ENCODE measurements around the gene ABCC4.
A peak's percentile ranks its signal among the peaks of the same experiment; 100 is the strongest.

The ABCC4 gene

DNA sequence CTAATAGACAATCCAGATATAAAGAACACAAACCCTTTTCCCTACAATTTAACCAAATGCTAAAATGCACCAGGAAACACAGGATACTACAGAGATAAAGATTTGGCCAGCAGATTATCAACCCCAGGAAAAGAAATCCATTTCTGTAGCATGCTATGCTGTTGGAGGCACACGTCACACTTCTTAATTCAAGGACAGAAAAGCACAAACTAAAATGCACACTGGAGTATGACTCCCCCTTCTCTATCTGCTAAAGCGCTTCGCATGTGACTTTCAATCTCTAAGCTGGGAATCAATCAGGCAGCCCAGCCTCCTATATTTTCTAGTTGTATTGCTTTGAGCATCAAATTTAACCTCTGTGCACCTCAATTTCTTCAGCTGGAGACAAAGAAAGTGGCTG is 22.2 kb downstream of the ABCC4 start:
- no peak overlapping the region; the same call in 1 of the 2 replicates for H3K27ac ChIP-seq
- TF ChIP-seq, protein P1, sequence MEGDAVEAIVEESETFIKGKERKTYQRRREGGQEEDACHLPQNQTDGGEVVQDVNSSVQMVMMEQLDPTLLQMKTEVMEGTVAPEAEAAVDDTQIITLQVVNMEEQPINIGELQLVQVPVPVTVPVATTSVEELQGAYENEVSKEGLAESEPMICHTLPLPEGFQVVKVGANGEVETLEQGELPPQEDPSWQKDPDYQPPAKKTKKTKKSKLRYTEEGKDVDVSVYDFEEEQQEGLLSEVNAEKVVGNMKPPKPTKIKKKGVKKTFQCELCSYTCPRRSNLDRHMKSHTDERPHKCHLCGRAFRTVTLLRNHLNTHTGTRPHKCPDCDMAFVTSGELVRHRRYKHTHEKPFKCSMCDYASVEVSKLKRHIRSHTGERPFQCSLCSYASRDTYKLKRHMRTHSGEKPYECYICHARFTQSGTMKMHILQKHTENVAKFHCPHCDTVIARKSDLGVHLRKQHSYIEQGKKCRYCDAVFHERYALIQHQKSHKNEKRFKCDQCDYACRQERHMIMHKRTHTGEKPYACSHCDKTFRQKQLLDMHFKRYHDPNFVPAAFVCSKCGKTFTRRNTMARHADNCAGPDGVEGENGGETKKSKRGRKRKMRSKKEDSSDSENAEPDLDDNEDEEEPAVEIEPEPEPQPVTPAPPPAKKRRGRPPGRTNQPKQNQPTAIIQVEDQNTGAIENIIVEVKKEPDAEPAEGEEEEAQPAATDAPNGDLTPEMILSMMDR (conservative IDR thresholded peaks at IDR 0.05) = no peak
- no peak for TF ChIP-seq ZFX (IDR thresholded peaks at IDR 0.05)

DNA sequence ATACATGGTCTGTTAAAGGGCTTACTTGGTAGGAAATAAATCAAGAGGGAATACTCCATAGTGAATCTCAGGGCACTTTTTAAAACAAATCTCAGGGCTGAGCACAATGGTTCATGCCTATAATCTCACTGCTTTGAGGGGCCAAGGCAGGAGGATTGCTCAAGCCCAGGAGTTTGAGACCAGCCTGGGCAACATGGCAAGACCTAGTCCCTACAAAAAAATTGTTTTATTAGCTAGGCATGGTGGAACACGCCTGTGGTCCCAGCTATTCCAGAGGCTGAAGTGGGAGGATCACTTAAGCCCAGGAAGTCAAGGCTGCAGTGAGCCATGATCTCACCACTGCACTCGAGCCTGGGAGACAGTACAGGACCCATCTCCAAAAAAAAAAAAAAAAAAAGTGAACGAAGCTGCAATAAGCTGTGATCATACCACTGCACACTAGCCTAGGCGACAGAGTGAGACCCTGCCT is 25.2 kb downstream of the ABCC4 start:
- peak overlapping the region; percentile 98 for H3K27ac ChIP-seq
- TF ChIP-seq, protein P1 (conservative IDR thresholded peaks at IDR 0.05) = no peak

DNA sequence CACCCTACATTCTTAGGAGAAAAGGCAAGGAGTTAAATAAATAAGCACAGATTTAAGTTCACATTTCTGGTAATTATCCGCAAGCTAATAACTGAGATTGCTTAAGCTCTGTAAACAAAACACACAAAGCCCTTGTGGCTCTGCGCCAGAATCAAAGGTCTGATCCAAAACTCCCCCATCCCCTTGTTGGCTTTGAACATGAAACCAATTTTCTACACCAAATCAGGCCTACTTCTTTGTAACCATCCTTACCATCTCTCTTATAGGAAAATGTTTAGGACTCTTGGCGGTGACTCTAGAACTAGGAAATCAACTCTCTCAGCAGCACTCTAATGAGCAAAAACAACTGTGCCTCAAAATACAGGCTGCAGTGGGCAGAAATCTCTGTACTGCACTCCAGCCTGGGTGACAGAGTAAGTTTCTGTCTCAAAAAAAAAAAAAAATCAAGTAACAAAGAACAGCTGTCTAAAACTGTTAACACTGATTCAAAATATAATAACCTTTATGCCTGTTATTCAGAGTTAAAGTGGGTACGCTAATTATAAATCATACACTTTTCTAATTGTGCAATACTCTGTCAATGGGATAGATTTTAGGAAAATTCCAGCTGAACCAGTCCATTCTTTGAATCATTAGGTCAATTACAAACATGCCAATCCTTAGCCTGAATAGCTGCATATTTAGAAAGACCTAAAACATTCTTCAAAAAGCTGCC is 25.8 kb downstream of the ABCC4 start:
- H3K27ac ChIP-seq = peak overlapping the region; percentile 98
- no peak for TF ChIP-seq ZFX (IDR thresholded peaks at IDR 0.05)
- TF ChIP-seq, protein P1 (conservative IDR thresholded peaks at IDR 0.05) = no peak

DNA sequence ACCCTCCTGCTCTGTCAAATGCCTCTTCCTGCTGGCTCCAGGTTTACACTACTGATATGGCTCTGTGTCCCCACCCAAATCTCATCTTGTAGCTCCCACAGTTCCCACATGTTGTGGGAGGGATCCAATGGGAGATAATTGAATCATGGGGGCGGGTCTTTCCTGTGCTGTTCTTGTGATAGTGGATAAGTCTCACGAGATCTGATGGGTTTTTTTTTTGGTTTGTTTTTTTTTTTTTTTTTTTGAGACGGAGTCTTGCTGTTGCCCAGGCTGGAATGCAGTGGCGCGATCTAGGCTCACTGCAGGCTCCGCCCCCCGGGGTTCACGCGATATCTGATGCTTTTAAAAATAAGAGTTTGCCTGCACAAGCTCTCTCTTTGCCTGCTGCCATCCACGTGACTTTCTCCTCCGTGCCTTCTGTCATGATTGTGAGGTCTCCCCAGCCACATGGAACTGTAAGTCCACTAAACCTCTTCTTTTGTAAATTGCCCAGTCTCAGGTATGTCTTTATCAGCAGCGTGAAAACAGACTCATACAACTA is 27.6 kb downstream of the ABCC4 start:
- H3K27ac ChIP-seq = peak overlapping the region; percentile 98

DNA sequence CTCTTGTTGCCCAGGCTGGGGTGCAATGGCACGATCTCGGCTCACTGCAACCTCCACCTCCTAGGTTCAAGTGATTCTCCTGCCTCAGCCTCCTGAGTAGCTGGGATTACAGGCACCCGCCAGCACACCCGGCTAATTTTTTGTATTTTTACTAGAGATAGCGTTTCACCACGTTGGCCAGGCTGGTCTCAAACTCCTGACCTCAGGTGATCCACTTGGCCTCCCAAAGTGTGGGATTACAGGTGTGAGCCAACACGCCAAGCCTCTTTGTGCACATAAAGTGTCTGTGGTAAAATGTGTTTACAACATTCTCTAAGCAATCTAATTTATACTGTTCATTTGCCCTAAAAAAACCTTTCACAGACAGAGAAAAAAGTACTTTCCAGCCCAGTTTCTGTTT is 29.2 kb downstream of the ABCC4 start:
- peak overlapping the region; percentile 98 for H3K27ac ChIP-seq

DNA sequence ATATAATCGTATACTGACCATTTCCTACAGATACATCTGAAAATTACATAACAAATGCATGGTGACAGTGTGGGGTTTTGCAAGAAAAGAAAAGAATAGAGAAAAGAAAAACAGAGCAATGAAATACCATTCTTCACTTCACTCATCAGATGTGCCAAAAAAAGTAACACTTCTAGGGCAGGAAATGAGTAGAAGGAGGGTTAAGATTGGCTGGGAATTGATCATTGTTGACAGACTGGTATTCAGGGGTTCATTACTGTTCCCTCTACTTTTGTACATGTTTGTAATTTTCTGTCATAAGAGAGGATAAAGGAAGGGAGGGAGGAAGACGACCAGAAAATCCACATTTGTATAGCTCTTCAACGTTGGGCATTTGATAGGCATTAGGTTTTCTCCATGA is 31.5 kb downstream of the ABCC4 start:
- TF ChIP-seq, protein P1 (conservative IDR thresholded peaks at IDR 0.05) = no peak
- no peak for TF ChIP-seq ZFX (IDR thresholded peaks at IDR 0.05)
- no peak overlapping the region for H3K27ac ChIP-seq

DNA sequence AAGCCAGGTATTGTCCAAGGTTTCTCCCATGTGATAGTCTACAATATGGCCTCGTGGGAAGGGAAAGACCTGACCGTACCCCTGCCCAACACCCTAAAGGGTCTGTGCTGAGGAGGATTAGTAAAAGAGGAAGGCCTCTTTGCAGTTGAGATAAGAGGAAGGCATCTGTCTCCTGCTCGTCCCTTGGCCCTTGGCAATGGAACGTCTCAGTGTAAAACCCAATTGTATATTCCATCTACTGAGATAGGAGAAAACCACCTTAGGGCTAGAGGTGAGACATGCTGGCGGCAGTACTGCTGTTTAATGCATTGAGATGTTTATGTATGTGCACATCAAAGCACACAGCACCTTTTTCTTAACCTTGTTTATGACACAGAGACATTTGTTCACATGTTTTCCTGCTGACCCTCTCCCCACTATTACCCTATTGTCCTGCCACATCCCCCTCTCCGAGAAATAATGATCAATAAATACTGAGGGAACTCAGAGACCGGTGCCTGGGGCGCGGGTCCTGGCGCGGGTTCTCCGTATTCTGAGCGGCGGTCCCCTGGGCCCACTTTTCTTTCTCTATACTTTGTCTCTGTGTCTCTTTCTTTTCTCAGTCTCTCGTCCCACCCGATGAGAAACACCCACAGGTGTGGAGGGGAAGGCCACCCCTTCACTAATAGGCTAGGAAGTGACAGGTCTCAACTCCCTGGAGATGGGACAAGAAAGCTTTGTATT is 32.7 kb downstream of the ABCC4 start:
- peak overlapping the region; percentile 85 for H3K27ac ChIP-seq

DNA sequence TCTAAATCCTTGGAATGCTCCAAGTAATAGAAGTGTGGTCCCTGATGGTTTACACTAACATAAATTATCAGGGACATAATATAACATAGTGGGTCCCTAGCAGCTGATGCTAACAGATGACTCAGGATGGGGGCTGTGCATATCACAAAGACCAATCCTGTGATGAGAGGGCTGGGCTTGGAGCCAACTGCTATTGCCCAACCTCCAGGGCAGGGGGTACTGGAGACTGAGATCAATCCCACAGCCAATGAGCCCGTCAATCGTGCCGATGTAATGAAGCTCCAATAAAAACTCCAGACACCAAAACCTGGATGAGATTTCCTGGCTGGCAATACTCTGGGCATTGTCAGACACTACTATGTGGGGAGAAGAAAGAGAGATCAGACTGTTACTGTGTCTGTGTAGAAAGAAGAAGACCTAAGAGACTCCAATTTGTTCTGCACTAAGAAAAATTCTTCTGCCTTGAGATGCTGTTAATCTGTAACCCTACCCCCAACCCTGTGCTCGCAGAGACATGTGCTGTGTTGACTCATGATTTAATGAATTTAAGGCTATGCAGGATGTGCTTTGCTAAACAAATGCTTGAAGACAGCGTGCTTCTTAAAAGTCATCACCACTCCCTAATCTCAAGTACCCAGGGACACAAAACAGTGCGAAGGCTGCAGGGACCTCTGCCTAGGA is 33.4 kb downstream of the ABCC4 start:
- H3K27ac ChIP-seq = peak overlapping the region; percentile 85
- no peak for TF ChIP-seq ZFX (IDR thresholded peaks at IDR 0.05)
- TF ChIP-seq, protein P1 (conservative IDR thresholded peaks at IDR 0.05) = no peak
